SKM-1 treated with dmso at 0.1 percent for 144 hours (cell line): ENCODE data around the gene CLCNKA.

Experiments
- DNase-seq: peaks from one replicate; lab custom pipeline; 2025; ENCODE audit not compliant: unreplicated experiment; lab: John Stamatoyannopoulos, UW

Gene CLCNKA

DNA sequence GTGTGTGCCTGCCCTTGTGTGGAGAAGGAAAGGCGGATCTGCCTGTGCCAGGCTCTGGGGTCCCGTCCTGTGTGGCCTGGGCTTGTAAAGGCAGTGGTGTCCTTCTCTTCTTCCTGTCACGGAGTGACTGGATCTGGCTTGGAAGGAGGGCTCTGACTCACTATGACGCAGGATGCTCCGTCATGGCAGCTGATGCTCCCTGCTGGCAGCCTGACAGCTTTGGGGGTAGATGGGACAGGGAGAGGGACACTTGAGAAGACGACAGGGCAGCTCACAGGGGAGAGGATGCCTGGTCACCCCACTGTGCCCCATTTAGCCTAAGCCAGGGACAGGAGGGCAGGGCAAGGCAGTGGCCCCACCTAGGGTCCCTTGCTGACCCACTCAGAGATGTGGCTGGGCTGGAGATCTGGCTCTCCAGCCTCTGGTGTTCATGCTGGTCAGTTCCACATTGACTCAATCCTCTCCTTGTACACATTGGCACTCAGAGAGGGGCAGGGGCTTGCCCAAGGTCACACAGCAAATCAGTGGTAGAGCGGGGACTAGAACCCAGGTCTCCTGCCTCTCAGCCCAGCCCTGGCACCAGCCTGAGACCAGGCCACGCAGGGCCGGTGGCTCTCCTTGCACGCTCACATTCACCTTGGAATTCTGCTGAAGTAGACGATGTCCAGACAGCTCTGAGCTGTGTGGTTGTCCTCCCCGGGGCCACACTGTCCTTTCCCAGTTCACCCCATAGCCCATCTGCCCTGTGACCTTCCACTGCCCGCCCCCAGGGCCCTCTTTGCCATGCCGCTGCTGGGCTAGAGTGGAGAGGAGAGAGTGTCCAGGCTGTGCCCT, 54.4 kb downstream of the CLCNKA start:
- DNase-seq = no peak

- no peak for DNase-seq
Measured at GRCh38 chr1:16076865-16077238, 55.0 kb downstream of the CLCNKA start.

GRCh38 chr1:16077406-16078245, 55.8 kb downstream of the CLCNKA start:
- DNase-seq = no peak

- peak; percentile 57 for DNase-seq
Measured at GRCh38 chr1:16078925-16079656, 57.3 kb downstream of the CLCNKA start.

- no peak for DNase-seq
Measured at GRCh38 chr1:16080422-16081150, 58.8 kb downstream of the CLCNKA start.

DNA sequence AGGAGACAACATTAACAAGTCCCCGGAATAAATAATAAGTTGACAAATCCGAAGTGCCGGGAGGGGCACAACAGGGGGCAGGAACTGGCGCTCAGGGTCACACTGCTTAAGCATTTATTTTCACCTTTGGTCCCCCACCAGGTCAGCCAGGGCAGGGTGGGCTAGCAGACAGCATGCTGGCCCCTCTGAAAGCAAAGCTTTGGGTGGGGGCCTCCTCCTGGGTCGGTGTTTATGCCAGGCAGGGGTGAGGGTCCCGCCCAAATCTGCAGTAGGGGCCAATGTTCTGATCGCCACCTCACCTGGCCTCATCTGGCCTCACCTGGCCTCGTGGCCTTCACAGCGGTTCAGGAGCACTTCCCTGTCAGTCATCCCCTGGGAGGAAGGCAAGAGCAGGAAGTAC, 59.8 kb downstream of the CLCNKA start:
- DNase-seq = no peak

DNA sequence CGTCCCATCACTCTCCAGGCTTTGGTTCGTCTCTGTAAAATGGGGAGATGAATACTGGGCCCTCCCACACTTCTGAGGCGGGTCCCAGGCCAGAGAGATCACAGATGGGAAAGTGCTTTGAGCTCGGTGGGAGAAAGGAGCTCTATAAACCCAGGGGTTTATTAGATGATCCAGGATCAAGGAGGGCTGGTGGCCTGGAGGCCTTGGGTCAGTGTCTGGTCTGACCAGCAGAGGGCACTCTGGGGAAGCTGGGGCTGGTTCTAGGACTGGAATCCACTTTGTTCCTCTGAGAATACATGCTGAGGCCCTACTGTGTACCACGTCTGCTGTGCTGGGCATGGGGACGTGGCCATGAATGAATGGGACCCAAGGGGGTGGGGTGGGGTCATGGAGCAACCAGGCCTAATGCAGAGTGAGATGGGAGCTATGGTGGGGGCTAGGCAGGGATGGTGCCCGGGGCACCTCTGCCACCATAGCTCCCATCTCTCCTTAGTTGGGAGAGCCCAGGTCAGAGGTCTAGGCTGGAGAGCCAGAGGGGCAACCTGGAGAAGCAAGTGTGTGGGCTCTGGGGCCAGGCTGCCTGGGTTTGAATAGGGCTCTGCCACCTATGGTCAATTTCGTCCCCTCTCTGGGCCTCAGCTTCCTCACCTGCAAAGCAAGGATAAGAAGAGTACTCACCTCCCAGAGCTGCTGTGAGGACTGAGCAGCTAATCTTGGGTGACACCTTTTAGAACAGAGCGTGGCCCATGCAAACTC, 60.6 kb downstream of the CLCNKA start:
- peak; percentile 19 for DNase-seq

- no peak for DNase-seq
Measured at GRCh38 chr1:16083486-16083885, 61.6 kb downstream of the CLCNKA start.
